ENCODE data around the gene FAM136A.
"Not testable (repeated sequence)": the region's sequence is repeated elsewhere in the genome, so short reads cannot be mapped to it uniquely, and the experiment has no call there.

Gene FAM136A

GRCh38 chr2:70266925-70267324 is 34.9 kb downstream of the FAM136A start:
- not testable (repeated sequence) for DNase-seq; H3K9me3 Mint-ChIP-seq; H3K27me3 Mint-ChIP-seq; H3K27ac Mint-ChIP-seq; H3K4me1 Mint-ChIP-seq; ATAC-seq (replicated peaks); H3K4me3 Mint-ChIP-seq
- H3K36me3 Mint-ChIP-seq, result peaks cover 22 to 39% of the 10 kb centered on the region in 2 donors

- no peaks in the 10 kb centered on the region for H3K9me3 Mint-ChIP-seq
- H3K4me3 Mint-ChIP-seq, result no peak overlapping the region
- H3K36me3 Mint-ChIP-seq, result peaks cover 15 to 29% of the 10 kb centered on the region in 2 donors
- DNase-seq (no peak), ATAC-seq (replicated peaks) (no peak)
- H3K4me1 Mint-ChIP-seq, result peaks cover 9 to 17% of the 10 kb centered on the region in 2 donors
- no peaks in the 10 kb centered on the region for H3K27me3 Mint-ChIP-seq
- H3K27ac Mint-ChIP-seq, result no peak overlapping the region
These were observed 40.4 kb downstream of the FAM136A start for GRCh38 chr2:70261501-70261900.

GRCh38 chr2:70258532-70258875 is 43.4 kb downstream of the FAM136A start:
- H3K4me1 Mint-ChIP-seq, result peaks cover 9 to 17% of the 10 kb centered on the region in 2 donors
- DNase-seq, result no peak
- peak overlapping the region; percentile 92 to 93 for H3K4me3 Mint-ChIP-seq
- no peaks in the 10 kb centered on the region for H3K27me3 Mint-ChIP-seq
- ATAC-seq (replicated peaks), result peak in 1 of 2 donors; percentile 2
- H3K9me3 Mint-ChIP-seq, result no peaks in the 10 kb centered on the region
- no peak overlapping the region for H3K27ac Mint-ChIP-seq
- peaks cover 10 to 16% of the 10 kb centered on the region in 2 donors for H3K36me3 Mint-ChIP-seq

- H3K4me3 Mint-ChIP-seq, result no peak overlapping the region
- ATAC-seq (replicated peaks), result no peak
- peaks cover 6 to 8% of the 10 kb centered on the region in 2 donors for H3K4me1 Mint-ChIP-seq
- H3K36me3 Mint-ChIP-seq, result peaks cover 0 to 3% of the 10 kb centered on the region in 2 donors
- H3K27ac Mint-ChIP-seq, result no peak overlapping the region
- DNase-seq, result no peak
- H3K9me3 Mint-ChIP-seq, result no peaks in the 10 kb centered on the region
- H3K27me3 Mint-ChIP-seq, result no peaks in the 10 kb centered on the region
These were observed 46.1 kb downstream of the FAM136A start for GRCh38 chr2:70255637-70256314.

- Mint-ChIP-seq H3K36me3 (peaks cover 4 to 14% of the 10 kb centered on the region in 2 donors), H3K4me3 (no peak overlapping the region), H3K27ac (no peak overlapping the region), H3K4me1 (peaks cover 11 to 15% of the 10 kb centered on the region in 2 donors), H3K27me3 (peaks cover 5 to 6% of the 10 kb centered on the region in 2 donors), H3K9me3 (peaks cover 0 to 1% of the 10 kb centered on the region in 2 donors)
- no peak for ATAC-seq (replicated peaks)
- no peak for DNase-seq
These were observed 51.4 kb downstream of the FAM136A start for GRCh38 chr2:70250434-70250833.

GRCh38 chr2:70248181-70248847 is 53.6 kb downstream of the FAM136A start, which contains the start of gene TIA1:
TSS of gene TIA1 (minus strand) at chr2:70248628. CDS start at chr2:70248430, 198 bp downstream.
- DNase-seq, result peak; percentile 96
- peak within 1 kb of the TSS; percentile 89 to 94 for H3K4me3 Mint-ChIP-seq
- H3K4me1 Mint-ChIP-seq, result peaks cover 19 to 33% of the 10 kb centered on the region in 2 donors
- peaks cover 0 to 1% of the 10 kb centered on the region in 2 donors for H3K9me3 Mint-ChIP-seq
- peaks cover 5 to 6% of the 10 kb centered on the region in 2 donors for H3K27me3 Mint-ChIP-seq
- peak within 1 kb of the TSS; percentile 100 for H3K27ac Mint-ChIP-seq
- H3K36me3 Mint-ChIP-seq, result peaks cover 7 to 14% of the 10 kb centered on the region in 2 donors
- peak; percentile 98 for ATAC-seq (replicated peaks)

GRCh38 chr2:70247364-70248180 is 54.3 kb downstream of the FAM136A start:
- H3K4me3 Mint-ChIP-seq, result peak overlapping the region; percentile 89 to 94
- peaks cover 0 to 1% of the 10 kb centered on the region in 2 donors for H3K9me3 Mint-ChIP-seq
- ATAC-seq (replicated peaks) (no peak), DNase-seq (no peak)
- H3K27ac Mint-ChIP-seq, result peak overlapping the region; percentile 100
- H3K36me3 Mint-ChIP-seq, result peaks cover 7 to 16% of the 10 kb centered on the region in 2 donors
- peaks cover 5 to 6% of the 10 kb centered on the region in 2 donors for H3K27me3 Mint-ChIP-seq
- peaks cover 20 to 35% of the 10 kb centered on the region in 2 donors for H3K4me1 Mint-ChIP-seq

Data from stimulated activated naive B cell treated with anti-CD40 and anti-IgM and Interleukin-4, amounts not matched to agents 10 μg/mL and 1 μg/mL and 100 μg/mL, for 72 hours (primary cell).